Aorta (tissue), 5 donors: ENCODE data around the gene CYBC1. TPM values are rescaled to one million over a fixed set of nuclear protein-coding genes. Genes with fewer than 3 reads are reported as not detected.

Experiments
- ATAC-seq: fragments of 200-7000 bp; cut with Tn5 transposase; one replicate; pipeline ENCODE4 v1.9.1; 2022; ENCODE audit warnings: moderate library complexity; ENCODE audit not compliant: low FRiP score
- DNase-seq, 2 donors: peaks; one replicate each; pipeline ENCODE4 v3.0.0-alpha.2; 2020
- H3K27ac ChIP-seq, 2 donors: one replicate each; pipeline ENCODE4 v1.5.1; 2013; ENCODE audit warnings: low read length in 2 of 2, mild to moderate bottlenecking in 2 of 2, moderate library complexity in 2 of 2, control low read depth in 1 of 2, inconsistent platforms in 1 of 2, low read depth in 1 of 2
- H3K27me3 ChIP-seq, 2 donors: one replicate each; pipeline ENCODE4 v1.6.1; 2013; ENCODE audit warnings: control low read depth in 1 of 2, low read length in 1 of 2, mild to moderate bottlenecking in 1 of 2, moderate library complexity in 1 of 2; ENCODE audit not compliant: insufficient read depth in 2 of 2, control insufficient read depth in 1 of 2
- H3K36me3 ChIP-seq, 2 donors: one replicate each; pipeline ENCODE4 v1.6.1; 2013; ENCODE audit warnings: control low read depth in 1 of 2, low read length in 1 of 2, mild to moderate bottlenecking in 1 of 2; ENCODE audit not compliant: insufficient read depth in 2 of 2, control insufficient read depth in 1 of 2
- H3K4me1 ChIP-seq, 2 donors: one replicate each; pipeline ENCODE4 v1.6.1; 2013; ENCODE audit warnings: low read length in 2 of 2, control low read depth in 1 of 2, mild to moderate bottlenecking in 1 of 2, moderate library complexity in 1 of 2; ENCODE audit not compliant: insufficient read depth in 2 of 2, control insufficient read depth in 1 of 2
- H3K4me3 ChIP-seq, 2 donors: one replicate each; pipeline ENCODE4 v1.5.1; 2013; ENCODE audit warnings: low read length in 2 of 2, control low read depth in 1 of 2, mild to moderate bottlenecking in 1 of 2
- H3K9me3 ChIP-seq: one replicate; pipeline ENCODE4 v1.6.1; 2013; ENCODE audit warnings: mild to moderate bottlenecking, low read length; ENCODE audit not compliant: control insufficient read depth
- WGBS, 2 donors: extraction: QIAGEN DNeasy Blood & Tissue Kit; methylation state at CpG; one replicate each; pipeline ENCODE4 v1.1.7; 2013; 5-methylcytosine and 5-hydroxymethylcytosine counted together
- intact Hi-C, 2 donors: fragments of 100-400 bp; cut with DNase I; formaldehyde crosslinking; loops; one replicate each; pipeline versions ENCODE4 v1.14.2 to v1.15.0; 2022
- polyA plus RNA-seq, 2 donors: library from polyadenylated mRNA; stranded (reverse); fragments of 200-250 nt; gene quantifications; one replicate each; pipeline ENCODE4 v1.2.3, GENCODE V29; 2013
- total RNA-seq, 2 donors: library from RNA; stranded (reverse); fragmentation: NEBNext Ultra II Directional; extraction: Animal tissue kit (Norgen Biotek cat#: 25700); gene quantifications; one replicate each; pipeline ENCODE4 v1.2.1, GENCODE V29; 2021
- donor health status: healthy with polysubstance abuse.
- donor health status: Bipolar disorder and iron deficiency.
- donor health status: DM: no; HTN: no; CAD: no.
- donor health status: DM: no; HTN: no; CAD: no.
- donor health status: DM: yes; HTN: yes; CAD: no.

Gene CYBC1
- total and polyA plus RNA-seq, 4 donors, result 26.5 to 131 (median 62.8) TPM

- DNase-seq (peak; percentile 69 to 81), ATAC-seq (no peak)
- WGBS, 2 donors, result 65 to 69% methylated on average over 17 of the region's 17 CpGs
- no peak overlapping the region for H3K27ac ChIP-seq
- intact Hi-C loops, result no loop called here
- H3K36me3 ChIP-seq, result no peaks in the 10 kb centered on the region
- no peaks in the 10 kb centered on the region for H3K27me3 ChIP-seq
- H3K9me3 ChIP-seq, result no peaks in the 10 kb centered on the region
- no peak overlapping the region for H3K4me3 ChIP-seq
- no peaks in the 10 kb centered on the region for H3K4me1 ChIP-seq
Measured at GRCh38 chr17:82440991-82441627, 9.4 kb downstream of the CYBC1 start.

GRCh38 chr17:82440469-82440981 lies 10.0 kb downstream of the CYBC1 start:
- ATAC-seq (no peak), DNase-seq (peak in 1 of 2 donors; percentile 73)
- WGBS, 2 donors, result 83 to 85% methylated on average over 22 of the region's 22 CpGs

GRCh38 chr17:82439829-82440365 lies 10.7 kb downstream of the CYBC1 start:
- no peak overlapping the region for H3K27ac ChIP-seq
- no peaks in the 10 kb centered on the region for H3K27me3 ChIP-seq
- intact Hi-C loops, result no loop called here
- H3K36me3 ChIP-seq, result no peaks in the 10 kb centered on the region
- no peak overlapping the region for H3K4me3 ChIP-seq
- no peaks in the 10 kb centered on the region for H3K4me1 ChIP-seq
- no peaks in the 10 kb centered on the region for H3K9me3 ChIP-seq
- DNase-seq, result peak in 1 of 2 donors; percentile 70
- no peak for ATAC-seq
- WGBS, 2 donors, result 93 to 94% methylated on average over 33 to 34 of the region's 34 CpGs

More at GRCh38 chr17:82440469-82440981, 10.0 kb downstream of the CYBC1 start:
- no peaks in the 10 kb centered on the region for H3K36me3 ChIP-seq
- no peak overlapping the region for H3K4me3 ChIP-seq
- no peaks in the 10 kb centered on the region for H3K4me1 ChIP-seq
- no peaks in the 10 kb centered on the region for H3K9me3 ChIP-seq
- intact Hi-C loops, result no loop called here
- no peak overlapping the region for H3K27ac ChIP-seq
- H3K27me3 ChIP-seq, result no peaks in the 10 kb centered on the region

GRCh38 chr17:82439194-82439828 lies 11.2 kb downstream of the CYBC1 start:
- DNase-seq (peak in 1 of 2 donors; percentile 70), ATAC-seq (no peak)
- Histone ChIP-seq H3K9me3 (no peaks in the 10 kb centered on the region), H3K27ac (no peak overlapping the region), H3K4me1 (no peaks in the 10 kb centered on the region), H3K27me3 (no peaks in the 10 kb centered on the region), H3K4me3 (no peak overlapping the region), H3K36me3 (no peaks in the 10 kb centered on the region)
- intact Hi-C loops, result no loop called here
- WGBS, 2 donors, result 85 to 86% methylated on average over 29 of the region's 29 CpGs

GRCh38 chr17:82438401-82439193 lies 12.0 kb downstream of the CYBC1 start:
- no peaks in the 10 kb centered on the region for H3K36me3 ChIP-seq
- ATAC-seq, result no peak

GRCh38 chr17:82437325-82437668 lies 13.3 kb downstream of the CYBC1 start:
- H3K9me3 ChIP-seq, result no peaks in the 10 kb centered on the region
- no peak overlapping the region for H3K4me3 ChIP-seq
- no peaks in the 10 kb centered on the region for H3K36me3 ChIP-seq
- no peaks in the 10 kb centered on the region for H3K4me1 ChIP-seq
- intact Hi-C loops, result no loop called here
- WGBS, 2 donors, result 86 to 92% methylated on average over 18 of the region's 18 CpGs
- DNase-seq, result no peak
- no peaks in the 10 kb centered on the region for H3K27me3 ChIP-seq
- H3K27ac ChIP-seq, result no peak overlapping the region
- no peak for ATAC-seq

More at GRCh38 chr17:82438401-82439193, 12.0 kb downstream of the CYBC1 start:
- WGBS, 2 donors, result 84 to 87% methylated on average over 26 of the region's 26 CpGs
- H3K4me1 ChIP-seq, result no peaks in the 10 kb centered on the region
- no peak overlapping the region for H3K4me3 ChIP-seq
- no peaks in the 10 kb centered on the region for H3K27me3 ChIP-seq
- DNase-seq, result peak in 1 of 2 donors; percentile 68
- no peak overlapping the region for H3K27ac ChIP-seq
- intact Hi-C loops, result no loop called here
- no peaks in the 10 kb centered on the region for H3K9me3 ChIP-seq

- intact Hi-C loops, result no loop called here
- 89 to 91% methylated on average over 35 to 36 of the region's 36 CpGs for WGBS, 2 donors
Measured at GRCh38 chr17:82436601-82437324, 13.8 kb downstream of the CYBC1 start.

More at GRCh38 chr17:82436601-82437324, 13.8 kb downstream of the CYBC1 start:
- no peak for ATAC-seq
- Histone ChIP-seq H3K4me3 (no peak overlapping the region), H3K9me3 (no peaks in the 10 kb centered on the region), H3K27me3 (no peaks in the 10 kb centered on the region), H3K36me3 (no peaks in the 10 kb centered on the region), H3K4me1 (no peaks in the 10 kb centered on the region), H3K27ac (no peak overlapping the region)
- no peak for DNase-seq
